ENCODE data around the gene CYP2R1. TPM values are rescaled to one million over a fixed set of nuclear protein-coding genes. Genes with fewer than 3 reads are reported as not detected.

CYP2R1 gene
- total and polyA plus RNA-seq, 2 of the 13 experiments (the other 11 are each of a cell fraction or from before 2014, with no cell fraction given) = 0.59 to 0.60 TPM

GRCh38 chr11:14907411-14908213 lies 15.6 kb upstream of the CYP2R1 start (continued):
- no peak for TF ChIP-seq ZNF576 (CRISPR knock-in tag; IDR thresholded peaks at IDR 0.05)
- 0 out of 2 replicates have a peak, but pooled peaks have one; percentile 20 for TF ChIP-seq GMEB1 (CRISPR knock-in tag; IDR thresholded peaks at IDR 0.05; ENCODE audit: borderline replicate concordance)
- TF ChIP-seq HNRNPL (IDR thresholded peaks at IDR 0.05; ENCODE audit: low read depth, low read length) = no peak
- TF ChIP-seq LCORL (IDR thresholded peaks at IDR 0.05) = no peak
- peak; percentile 68 for TF ChIP-seq LCORL (CRISPR knock-in tag; IDR thresholded peaks at IDR 0.05)
- no peak for TF ChIP-seq GATA4 (IDR thresholded peaks at IDR 0.05; ENCODE audit: borderline replicate concordance, low read depth)
- TF ChIP-seq ZNF790 (CRISPR knock-in tag; IDR thresholded peaks at IDR 0.05; ENCODE audit: borderline replicate concordance) = no peak
- 0 out of 2 replicates have a peak, but pooled peaks have one; percentile 68 for TF ChIP-seq CHCHD3 (CRISPR knock-in tag; IDR thresholded peaks at IDR 0.05)
- TF ChIP-seq ZNF451 (CRISPR knock-in tag; IDR thresholded peaks at IDR 0.05) = no peak
- no peak for TF ChIP-seq ZBTB42 (CRISPR knock-in tag; IDR thresholded peaks at IDR 0.05)
- TF ChIP-seq ZNF232 (CRISPR knock-in tag; IDR thresholded peaks at IDR 0.05; ENCODE audit: borderline replicate concordance) = no peak
- TF ChIP-seq, protein P1, sequence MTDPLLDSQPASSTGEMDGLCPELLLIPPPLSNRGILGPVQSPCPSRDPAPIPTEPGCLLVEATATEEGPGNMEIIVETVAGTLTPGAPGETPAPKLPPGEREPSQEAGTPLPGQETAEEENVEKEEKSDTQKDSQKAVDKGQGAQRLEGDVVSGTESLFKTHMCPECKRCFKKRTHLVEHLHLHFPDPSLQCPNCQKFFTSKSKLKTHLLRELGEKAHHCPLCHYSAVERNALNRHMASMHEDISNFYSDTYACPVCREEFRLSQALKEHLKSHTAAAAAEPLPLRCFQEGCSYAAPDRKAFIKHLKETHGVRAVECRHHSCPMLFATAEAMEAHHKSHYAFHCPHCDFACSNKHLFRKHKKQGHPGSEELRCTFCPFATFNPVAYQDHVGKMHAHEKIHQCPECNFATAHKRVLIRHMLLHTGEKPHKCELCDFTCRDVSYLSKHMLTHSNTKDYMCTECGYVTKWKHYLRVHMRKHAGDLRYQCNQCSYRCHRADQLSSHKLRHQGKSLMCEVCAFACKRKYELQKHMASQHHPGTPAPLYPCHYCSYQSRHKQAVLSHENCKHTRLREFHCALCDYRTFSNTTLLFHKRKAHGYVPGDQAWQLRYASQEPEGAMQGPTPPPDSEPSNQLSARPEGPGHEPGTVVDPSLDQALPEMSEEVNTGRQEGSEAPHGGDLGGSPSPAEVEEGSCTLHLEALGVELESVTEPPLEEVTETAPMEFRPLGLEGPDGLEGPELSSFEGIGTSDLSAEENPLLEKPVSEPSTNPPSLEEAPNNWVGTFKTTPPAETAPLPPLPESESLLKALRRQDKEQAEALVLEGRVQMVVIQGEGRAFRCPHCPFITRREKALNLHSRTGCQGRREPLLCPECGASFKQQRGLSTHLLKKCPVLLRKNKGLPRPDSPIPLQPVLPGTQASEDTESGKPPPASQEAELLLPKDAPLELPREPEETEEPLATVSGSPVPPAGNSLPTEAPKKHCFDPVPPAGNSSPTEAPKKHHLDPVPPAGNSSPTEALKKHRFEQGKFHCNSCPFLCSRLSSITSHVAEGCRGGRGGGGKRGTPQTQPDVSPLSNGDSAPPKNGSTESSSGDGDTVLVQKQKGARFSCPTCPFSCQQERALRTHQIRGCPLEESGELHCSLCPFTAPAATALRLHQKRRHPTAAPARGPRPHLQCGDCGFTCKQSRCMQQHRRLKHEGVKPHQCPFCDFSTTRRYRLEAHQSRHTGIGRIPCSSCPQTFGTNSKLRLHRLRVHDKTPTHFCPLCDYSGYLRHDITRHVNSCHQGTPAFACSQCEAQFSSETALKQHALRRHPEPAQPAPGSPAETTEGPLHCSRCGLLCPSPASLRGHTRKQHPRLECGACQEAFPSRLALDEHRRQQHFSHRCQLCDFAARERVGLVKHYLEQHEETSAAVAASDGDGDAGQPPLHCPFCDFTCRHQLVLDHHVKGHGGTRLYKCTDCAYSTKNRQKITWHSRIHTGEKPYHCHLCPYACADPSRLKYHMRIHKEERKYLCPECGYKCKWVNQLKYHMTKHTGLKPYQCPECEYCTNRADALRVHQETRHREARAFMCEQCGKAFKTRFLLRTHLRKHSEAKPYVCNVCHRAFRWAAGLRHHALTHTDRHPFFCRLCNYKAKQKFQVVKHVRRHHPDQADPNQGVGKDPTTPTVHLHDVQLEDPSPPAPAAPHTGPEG (CRISPR knock-in tag; IDR thresholded peaks at IDR 0.05) = no peak
- TF ChIP-seq, protein P2, sequence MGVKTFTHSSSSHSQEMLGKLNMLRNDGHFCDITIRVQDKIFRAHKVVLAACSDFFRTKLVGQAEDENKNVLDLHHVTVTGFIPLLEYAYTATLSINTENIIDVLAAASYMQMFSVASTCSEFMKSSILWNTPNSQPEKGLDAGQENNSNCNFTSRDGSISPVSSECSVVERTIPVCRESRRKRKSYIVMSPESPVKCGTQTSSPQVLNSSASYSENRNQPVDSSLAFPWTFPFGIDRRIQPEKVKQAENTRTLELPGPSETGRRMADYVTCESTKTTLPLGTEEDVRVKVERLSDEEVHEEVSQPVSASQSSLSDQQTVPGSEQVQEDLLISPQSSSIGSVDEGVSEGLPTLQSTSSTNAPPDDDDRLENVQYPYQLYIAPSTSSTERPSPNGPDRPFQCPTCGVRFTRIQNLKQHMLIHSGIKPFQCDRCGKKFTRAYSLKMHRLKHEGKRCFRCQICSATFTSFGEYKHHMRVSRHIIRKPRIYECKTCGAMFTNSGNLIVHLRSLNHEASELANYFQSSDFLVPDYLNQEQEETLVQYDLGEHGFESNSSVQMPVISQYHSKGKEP (CRISPR knock-in tag; IDR thresholded peaks at IDR 0.05) = no peak
- 0 out of 2 replicates have a peak, but pooled peaks have one; percentile 34 for TF ChIP-seq CBFB (CRISPR knock-in tag; IDR thresholded peaks at IDR 0.05)
- TF ChIP-seq TFDP2 (CRISPR knock-in tag; IDR thresholded peaks at IDR 0.05) = no peak
- no peak for TF ChIP-seq PBX2 (CRISPR knock-in tag; IDR thresholded peaks at IDR 0.05)
- TF ChIP-seq RBM22 (optimal IDR thresholded peaks at IDR 0.05; ENCODE audit: low read length) = no peak

Measured in HepG2 (cell line).